ENCODE data around the gene EDA.

Gene EDA

GRCh38 chrX:69626129-69626528 lies 10.2 kb downstream of the EDA start:
- POLR2A ChIA-PET = no interaction called here
- CTCF ChIA-PET = no interaction called here
- DNase-seq (ENCODE audit: extremely low spot score) = no peak
- no peak for TF ChIP-seq CTCF (IDR thresholded peaks at IDR 0.05; ENCODE audit: control extremely low read depth, extremely low read depth, low read depth, missing control alignments)

- DNase-seq (ENCODE audit: extremely low spot score) = no peak
- POLR2A ChIA-PET = no interaction called here
- TF ChIP-seq CTCF (IDR thresholded peaks at IDR 0.05; ENCODE audit: control extremely low read depth, extremely low read depth, low read depth, missing control alignments) = no peak
- CTCF ChIA-PET = no interaction called here
Observed at GRCh38 chrX:69627744-69628143, 11.8 kb downstream of the EDA start.

- POLR2A ChIA-PET = no interaction called here
- TF ChIP-seq CTCF (IDR thresholded peaks at IDR 0.05; ENCODE audit: control extremely low read depth, extremely low read depth, low read depth, missing control alignments) = no peak
- CTCF ChIA-PET = no interaction called here
- no peak for DNase-seq (ENCODE audit: extremely low spot score)
Observed at GRCh38 chrX:69630147-69630546, 14.2 kb downstream of the EDA start.

GRCh38 chrX:69664693-69665092 lies 48.8 kb downstream of the EDA start:
- POLR2A ChIA-PET = no interaction called here
- no peak for TF ChIP-seq CTCF (IDR thresholded peaks at IDR 0.05; ENCODE audit: control extremely low read depth, extremely low read depth, low read depth, missing control alignments)
- CTCF ChIA-PET = no interaction called here
- DNase-seq (ENCODE audit: extremely low spot score) = no peak

- no peak for DNase-seq (ENCODE audit: extremely low spot score)
- POLR2A ChIA-PET = no interaction called here
- CTCF ChIA-PET = no interaction called here
- TF ChIP-seq CTCF (IDR thresholded peaks at IDR 0.05; ENCODE audit: control extremely low read depth, extremely low read depth, low read depth, missing control alignments) = no peak
Observed at GRCh38 chrX:69670001-69670555, 54.2 kb downstream of the EDA start.

GRCh38 chrX:69674891-69675290 lies 59.0 kb downstream of the EDA start:
- POLR2A ChIA-PET = no interaction called here
- DNase-seq (ENCODE audit: extremely low spot score) = no peak
- no peak for TF ChIP-seq CTCF (IDR thresholded peaks at IDR 0.05; ENCODE audit: control extremely low read depth, extremely low read depth, low read depth, missing control alignments)
- CTCF ChIA-PET = no interaction called here

DNA sequence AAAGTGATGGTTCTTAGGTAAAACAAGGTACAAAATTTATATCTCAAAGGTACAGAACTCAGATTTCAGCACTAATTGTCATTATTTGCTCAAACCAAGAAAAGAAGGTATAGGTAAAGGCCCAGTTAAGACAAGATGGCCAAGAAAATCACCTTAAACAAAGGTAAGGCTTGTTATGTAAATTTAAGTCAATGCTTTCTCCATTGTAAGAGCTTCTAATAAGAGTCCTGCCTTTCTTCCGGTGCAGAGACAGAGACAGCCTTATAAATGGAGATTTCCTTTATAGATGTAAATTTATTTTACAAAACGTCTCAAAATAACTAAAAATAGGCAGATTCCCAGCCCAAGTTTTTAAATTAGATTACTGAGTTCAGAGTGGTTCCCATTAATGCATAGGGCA lies 89.9 kb downstream of the EDA start:
- POLR2A ChIA-PET = no interaction called here
- CTCF ChIA-PET = no interaction called here
- DNase-seq (ENCODE audit: extremely low spot score) = no peak
- TF ChIP-seq CTCF (IDR thresholded peaks at IDR 0.05; ENCODE audit: control extremely low read depth, extremely low read depth, low read depth, missing control alignments) = no peak

All from GM10248 (cell line).